SU-DHL-6 (cell line): ENCODE measurements around the gene RASSF3.
"Not testable (repeated sequence)": the region's sequence is repeated elsewhere in the genome, so short reads cannot be mapped to it uniquely, and the experiment has no call there.

Experiments used
- H2AFZ ChIP-seq: fragments of 200-600 bp; sonication (generic); 2 replicates; pipeline ENCODE4 v1.6.1; 2014; ENCODE audit warnings: low read depth, mild to moderate bottlenecking, moderate library complexity, mixed read lengths, antibody characterized with exemption, low read length; ENCODE audit not compliant: severe bottlenecking
- H3F3A ChIP-seq: fragments of 200-600 bp; shearing (Covaris generic); 2 replicates; pipeline ENCODE4 v1.6.0; 2016; ENCODE audit warnings: antibody characterized with exemption, mild to moderate bottlenecking; ENCODE audit not compliant: insufficient read depth
- H3K27ac ChIP-seq: fragments of 200-600 bp; sonication (generic); 2 replicates; pipeline ENCODE4 v1.5.1; 2016; ENCODE audit warnings: low read depth, mild to moderate bottlenecking, low read length, moderate library complexity, mixed read lengths
- H3K27me3 ChIP-seq: fragments of 200-600 bp; sonication (generic), shearing (Covaris generic); 2 replicates; pipeline ENCODE4 v1.6.0; 2014; ENCODE audit warnings: mild to moderate bottlenecking, low read length
- H3K36me3 ChIP-seq: fragments of 200-600 bp; sonication (generic); 2 replicates; pipeline ENCODE4 v1.6.1; 2014; ENCODE audit warnings: mild to moderate bottlenecking, low read length, mixed read lengths
- H3K4me2 ChIP-seq: fragments of 300-600, 200-600 bp; shearing (Covaris generic), sonication (generic); 2 replicates; pipeline ENCODE4 v1.6.0; 2014; ENCODE audit warnings: low read length, low read depth, mild to moderate bottlenecking; ENCODE audit not compliant: poor library complexity, severe bottlenecking
- H3K4me3 ChIP-seq: fragments of 200-600 bp; sonication (generic); 2 replicates; pipeline ENCODE4 v1.5.1; 2014; ENCODE audit warnings: antibody characterized with exemption, low read length, mild to moderate bottlenecking, mixed read lengths; ENCODE audit not compliant: insufficient read depth, poor library complexity, severe bottlenecking
- H3K79me2 ChIP-seq: fragments of 200-600 bp; sonication (generic); 2 replicates; pipeline ENCODE4 v1.6.1; 2014; ENCODE audit warnings: mild to moderate bottlenecking, low read length, moderate library complexity; ENCODE audit not compliant: insufficient read depth
- H3K9ac ChIP-seq: fragments of 200-600 bp; sonication (generic); 2 replicates; pipeline ENCODE4 v1.7.0; 2014; ENCODE audit warnings: mild to moderate bottlenecking, low read length
- H3K9me2 ChIP-seq: fragments of 200-600 bp; sonication (generic); replicated peaks from 2 replicates; pipeline ENCODE4 v1.6.1; 2014; ENCODE audit warnings: low read length; ENCODE audit not compliant: insufficient read depth
- H3K9me3 ChIP-seq: fragments of 200-600 bp; sonication (generic); 2 replicates; pipeline ENCODE4 v1.6.1; 2014; ENCODE audit warnings: low read length, mixed read lengths; ENCODE audit not compliant: insufficient read depth
- H4K20me1 ChIP-seq: fragments of 200-600 bp; sonication (generic); 2 replicates; pipeline ENCODE4 v1.6.1; 2014; ENCODE audit warnings: low read depth, mild to moderate bottlenecking, antibody characterized with exemption, low read length, moderate library complexity, mixed read lengths
- CTCF ChIP-seq: fragments of 200-600 bp; sonication (generic); IDR thresholded peaks from one replicate; pipeline ENCODE4 v1.5.1; 2017; ENCODE audit warnings: antibody characterized with exemption, mild to moderate bottlenecking, low read length, moderate library complexity; ENCODE audit not compliant: insufficient read depth, poor library complexity, severe bottlenecking
- EZH2phosphoT487 ChIP-seq: fragments of 200-600 bp; sonication (generic), shearing (Covaris generic); conservative IDR thresholded peaks from 2 replicates; pipeline ENCODE4 v1.6.1; 2018; ENCODE audit warnings: mild to moderate bottlenecking, antibody characterized with exemption, low read length, moderate library complexity, mixed read lengths

The RASSF3 gene

DNA sequence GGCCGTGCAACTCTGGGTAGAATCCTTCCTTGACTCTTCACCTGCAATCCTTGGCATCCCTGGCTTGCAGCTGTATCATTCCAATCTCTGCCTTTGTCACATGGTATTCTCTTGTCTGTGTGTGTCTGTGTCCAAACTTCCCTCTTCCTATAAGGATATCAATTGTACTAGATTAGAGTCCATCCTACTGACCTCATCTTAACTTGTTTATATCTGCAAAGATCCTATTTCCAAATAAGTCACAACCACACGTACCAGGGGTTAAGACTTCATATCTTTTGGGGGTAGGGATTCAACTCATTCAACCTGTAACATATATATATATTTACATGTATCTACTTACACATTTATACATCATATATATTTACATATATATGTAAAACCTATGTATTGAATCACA lies 29.6 kb upstream of the RASSF3 start:
- no peaks in the 10 kb centered on the region for H4K20me1 ChIP-seq
- no peak overlapping the region for H3K4me3 ChIP-seq
- no peak for TF ChIP-seq CTCF
- TF ChIP-seq EZH2phosphoT487: no peak
- no peak overlapping the region for H2AFZ ChIP-seq
- no peak overlapping the region for H3K9ac ChIP-seq
- no peaks in the 10 kb centered on the region for H3K9me2 ChIP-seq
- H3K27ac ChIP-seq: no peak overlapping the region
- no peaks in the 10 kb centered on the region for H3K9me3 ChIP-seq
- no peaks in the 10 kb centered on the region for H3F3A ChIP-seq
- H3K36me3 ChIP-seq: no peaks in the 10 kb centered on the region
- no peak overlapping the region for H3K4me2 ChIP-seq
- H3K79me2 ChIP-seq: no peaks in the 10 kb centered on the region
- no peaks in the 10 kb centered on the region for H3K27me3 ChIP-seq

- H3K4me2 ChIP-seq: no peak overlapping the region
- no peaks in the 10 kb centered on the region for H3K9me3 ChIP-seq
- TF ChIP-seq EZH2phosphoT487 (no peak), CTCF (no peak)
- no peaks in the 10 kb centered on the region for H4K20me1 ChIP-seq
- no peak overlapping the region for H3K4me3 ChIP-seq
- H3K9ac ChIP-seq: no peak overlapping the region
- H2AFZ ChIP-seq: no peak overlapping the region
- no peaks in the 10 kb centered on the region for H3K9me2 ChIP-seq
- H3K79me2 ChIP-seq: no peaks in the 10 kb centered on the region
- no peaks in the 10 kb centered on the region for H3K36me3 ChIP-seq
- H3F3A ChIP-seq: no peaks in the 10 kb centered on the region
- H3K27me3 ChIP-seq: no peaks in the 10 kb centered on the region
- no peak overlapping the region for H3K27ac ChIP-seq
These were observed 28.2 kb upstream of the RASSF3 start for GRCh38 chr12:64582114-64582513.

DNA sequence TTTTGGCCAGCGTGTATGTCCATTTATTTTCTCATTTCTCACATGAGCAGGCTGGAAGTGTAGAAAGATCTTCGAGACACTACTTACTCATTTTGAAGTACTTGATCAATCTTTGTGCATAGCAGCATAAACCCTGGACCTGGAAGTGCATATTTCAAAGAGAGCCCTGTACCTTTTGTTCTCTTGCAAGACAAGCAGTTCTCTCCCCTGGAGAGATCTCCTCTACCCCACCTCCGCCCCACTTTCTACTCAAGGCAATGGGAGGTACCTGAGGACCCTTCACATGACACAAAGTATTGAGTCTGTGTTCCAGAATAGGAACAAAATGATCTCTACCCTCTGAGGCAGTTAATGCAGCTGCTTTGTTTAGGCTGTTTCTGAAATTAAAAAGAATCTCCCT lies 27.4 kb upstream of the RASSF3 start:
- Histone ChIP-seq H3K9me2 (no peaks in the 10 kb centered on the region), H2AFZ (no peak overlapping the region), H3K4me3 (no peak overlapping the region), H3K27ac (no peak overlapping the region), H3K4me2 (no peak overlapping the region), H3F3A (no peaks in the 10 kb centered on the region), H3K36me3 (no peaks in the 10 kb centered on the region), H3K9ac (no peak overlapping the region), H4K20me1 (no peaks in the 10 kb centered on the region), H3K9me3 (no peaks in the 10 kb centered on the region), H3K79me2 (no peaks in the 10 kb centered on the region), H3K27me3 (no peaks in the 10 kb centered on the region)
- TF ChIP-seq CTCF: no peak

DNA sequence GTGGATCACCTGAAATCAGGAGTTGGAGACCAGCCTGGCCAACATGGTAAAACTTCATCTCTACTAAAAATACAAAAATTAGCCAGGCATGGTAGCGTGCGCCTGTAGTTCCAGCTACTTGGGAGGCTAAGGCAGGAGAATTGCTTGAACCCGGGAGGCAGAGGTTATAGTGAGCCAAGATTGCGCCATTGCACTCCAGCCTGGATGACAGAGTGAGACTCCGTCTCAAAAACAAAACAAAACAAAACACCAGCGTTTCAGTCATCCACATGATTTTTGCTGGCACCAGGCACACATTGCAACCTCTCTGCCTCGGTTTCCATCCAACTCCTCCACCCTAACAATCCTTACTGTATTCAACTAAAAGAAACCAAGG lies 26.9 kb upstream of the RASSF3 start:
- not testable (repeated sequence) for H3K79me2 ChIP-seq, H3F3A ChIP-seq, H3K4me2 ChIP-seq, H3K9ac ChIP-seq, H3K9me2 ChIP-seq, H3K27ac ChIP-seq, H2AFZ ChIP-seq, H3K36me3 ChIP-seq, H3K27me3 ChIP-seq, H3K9me3 ChIP-seq, H3K4me3 ChIP-seq, H4K20me1 ChIP-seq
